ENCODE results near the gene UBAC2. TPM values are rescaled to one million over a fixed set of nuclear protein-coding genes. Genes with fewer than 3 reads are reported as not detected.

Gene UBAC2
- total RNA-seq, 2 donors from 2014 or later = 72.7 to 80.4 TPM

GRCh38 chr13:99355267-99356011 is 154.8 kb downstream of the UBAC2 start:
- no peak overlapping the region for H3K4me3 Mint-ChIP-seq
- H3K9me3 ChIP-seq (ENCODE audit: control insufficient read depth, low read length) = no peaks in the 10 kb centered on the region
- no peaks in the 10 kb centered on the region for H3K9me3 Mint-ChIP-seq
- H3K27ac Mint-ChIP-seq = no peak overlapping the region
- WGBS, 2 experiments (ENCODE audit: insufficient coverage in 1 of 2, insufficient read length in 1 of 2) = 95 to 96% methylated on average over 15 to 18 of the region's 18 CpGs
- no peaks in the 10 kb centered on the region for H3K27me3 Mint-ChIP-seq (ENCODE audit: insufficient read depth)
- H3K4me3 ChIP-seq (ENCODE audit: low read length) = no peak overlapping the region
- peaks cover 59% of the 10 kb centered on the region for H3K36me3 ChIP-seq (ENCODE audit: control insufficient read depth, insufficient read depth, low read length)
- H3K36me3 Mint-ChIP-seq (ENCODE audit: low read depth) = peaks cover 37% of the 10 kb centered on the region
- no peak overlapping the region for H3K9ac ChIP-seq (ENCODE audit: extremely low read depth, low read length, poor library complexity, severe bottlenecking)
- H3K27me3 ChIP-seq (ENCODE audit: control insufficient read depth, insufficient read depth, low read length, poor library complexity, severe bottlenecking) = no peaks in the 10 kb centered on the region
- H3K27ac ChIP-seq (ENCODE audit: low read depth, low read length) = peak overlapping the region; percentile 72
- DNase-seq = peak; percentile 30
- H3K4me1 ChIP-seq (ENCODE audit: control insufficient read depth, insufficient read depth, low read length) = peaks cover 4% of the 10 kb centered on the region
- peaks cover 20% of the 10 kb centered on the region for H3K4me1 Mint-ChIP-seq
- TF ChIP-seq CTCF (conservative IDR thresholded peaks at IDR 0.05) = no peak

GRCh38 chr13:99356012-99356261 is 155.3 kb downstream of the UBAC2 start:
- H3K9me3 ChIP-seq (ENCODE audit: control insufficient read depth, low read length) = no peaks in the 10 kb centered on the region
- peaks cover 41% of the 10 kb centered on the region for H3K36me3 Mint-ChIP-seq (ENCODE audit: low read depth)
- peak overlapping the region; percentile 72 for H3K27ac ChIP-seq (ENCODE audit: low read depth, low read length)
- H3K27ac Mint-ChIP-seq = no peak overlapping the region
- 60 to 91% methylated on average over 1 of the region's 1 CpG for WGBS, 2 experiments (ENCODE audit: insufficient coverage in 1 of 2, insufficient read length in 1 of 2)
- H3K27me3 Mint-ChIP-seq (ENCODE audit: insufficient read depth) = no peaks in the 10 kb centered on the region
- H3K9me3 Mint-ChIP-seq = no peaks in the 10 kb centered on the region
- no peak for TF ChIP-seq CTCF (conservative IDR thresholded peaks at IDR 0.05)
- peaks cover 20% of the 10 kb centered on the region for H3K4me1 Mint-ChIP-seq
- no peak overlapping the region for H3K9ac ChIP-seq (ENCODE audit: extremely low read depth, low read length, poor library complexity, severe bottlenecking)
- DNase-seq = no peak
- H3K4me3 Mint-ChIP-seq = no peak overlapping the region
- peaks cover 4% of the 10 kb centered on the region for H3K4me1 ChIP-seq (ENCODE audit: control insufficient read depth, insufficient read depth, low read length)
- no peaks in the 10 kb centered on the region for H3K27me3 ChIP-seq (ENCODE audit: control insufficient read depth, insufficient read depth, low read length, poor library complexity, severe bottlenecking)
- H3K4me3 ChIP-seq (ENCODE audit: low read length) = no peak overlapping the region
- peaks cover 54% of the 10 kb centered on the region for H3K36me3 ChIP-seq (ENCODE audit: control insufficient read depth, insufficient read depth, low read length)

GRCh38 chr13:99356262-99357091 is 155.8 kb downstream of the UBAC2 start:
- Histone ChIP-seq H3K9ac (ENCODE audit: extremely low read depth, low read length, poor library complexity, severe bottlenecking) (no peak overlapping the region), H3K27ac (ENCODE audit: low read depth, low read length) (peak overlapping the region; percentile 72), H3K9me3 (ENCODE audit: control insufficient read depth, low read length) (no peaks in the 10 kb centered on the region), H3K36me3 (ENCODE audit: control insufficient read depth, insufficient read depth, low read length) (peaks cover 56% of the 10 kb centered on the region), H3K27me3 (ENCODE audit: control insufficient read depth, insufficient read depth, low read length, poor library complexity, severe bottlenecking) (no peaks in the 10 kb centered on the region), H3K4me1 (ENCODE audit: control insufficient read depth, insufficient read depth, low read length) (peaks cover 4% of the 10 kb centered on the region), H3K4me3 (ENCODE audit: low read length) (no peak overlapping the region)
- no peaks in the 10 kb centered on the region for H3K27me3 Mint-ChIP-seq (ENCODE audit: insufficient read depth)
- no peak overlapping the region for H3K4me3 Mint-ChIP-seq
- peaks cover 20% of the 10 kb centered on the region for H3K4me1 Mint-ChIP-seq
- peaks cover 43% of the 10 kb centered on the region for H3K36me3 Mint-ChIP-seq (ENCODE audit: low read depth)
- 69 to 91% methylated on average over 7 to 10 of the region's 10 CpGs for WGBS, 2 experiments (ENCODE audit: insufficient coverage in 1 of 2, insufficient read length in 1 of 2)
- TF ChIP-seq CTCF (conservative IDR thresholded peaks at IDR 0.05) = no peak
- DNase-seq = no peak
- no peak overlapping the region for H3K27ac Mint-ChIP-seq
- no peaks in the 10 kb centered on the region for H3K9me3 Mint-ChIP-seq
